ENCODE results near the gene P3H3.

Gene P3H3

GRCh38 chr12:6809056-6809455 is 19.2 kb upstream of the P3H3 start:
- TF ChIP-seq CREB1 (IDR thresholded peaks at IDR 0.05; ENCODE audit: low read depth) (no peak), CEBPB (IDR thresholded peaks at IDR 0.05) (0 out of 2 replicates have a peak, but pooled peaks have one; percentile 6)

GRCh38 chr12:6810758-6811157 is 17.4 kb upstream of the P3H3 start:
- TF ChIP-seq ZBTB7A (IDR thresholded peaks at IDR 0.05; ENCODE audit: low read depth) (no peak), CREB1 (IDR thresholded peaks at IDR 0.05; ENCODE audit: low read depth) (no peak), MAX (IDR thresholded peaks at IDR 0.05) (no peak), EP300 (IDR thresholded peaks at IDR 0.05; ENCODE audit: borderline replicate concordance) (no peak), TAF1 (IDR thresholded peaks at IDR 0.05; ENCODE audit: low read depth) (no peak), FOXM1 (IDR thresholded peaks at IDR 0.05; ENCODE audit: borderline replicate concordance, low read depth) (no peak), EGR1 (IDR thresholded peaks at IDR 0.05) (no peak), CEBPB (IDR thresholded peaks at IDR 0.05) (no peak), TCF12 (IDR thresholded peaks at IDR 0.05; ENCODE audit: low read depth) (no peak), NFIC (IDR thresholded peaks at IDR 0.05) (no peak), YY1 (IDR thresholded peaks at IDR 0.05; ENCODE audit: low read depth) (no peak), RAD21 (IDR thresholded peaks at IDR 0.05; ENCODE audit: low read depth) (no peak), TEAD4 (IDR thresholded peaks at IDR 0.05) (no peak), USF1 (IDR thresholded peaks at IDR 0.05) (no peak), REST (IDR thresholded peaks at IDR 0.05; ENCODE audit: low read depth) (no peak)

- TF ChIP-seq ZBTB7A (IDR thresholded peaks at IDR 0.05; ENCODE audit: low read depth) (no peak), TEAD4 (IDR thresholded peaks at IDR 0.05) (no peak), TCF12 (IDR thresholded peaks at IDR 0.05; ENCODE audit: low read depth) (no peak), YY1 (IDR thresholded peaks at IDR 0.05; ENCODE audit: low read depth) (no peak), USF1 (IDR thresholded peaks at IDR 0.05) (no peak), RAD21 (IDR thresholded peaks at IDR 0.05; ENCODE audit: low read depth) (no peak), CREB1 (IDR thresholded peaks at IDR 0.05; ENCODE audit: low read depth) (no peak), REST (IDR thresholded peaks at IDR 0.05; ENCODE audit: low read depth) (no peak), EGR1 (IDR thresholded peaks at IDR 0.05) (no peak), CEBPB (IDR thresholded peaks at IDR 0.05) (no peak), FOXM1 (IDR thresholded peaks at IDR 0.05; ENCODE audit: borderline replicate concordance, low read depth) (no peak), NFIC (IDR thresholded peaks at IDR 0.05) (no peak), TAF1 (IDR thresholded peaks at IDR 0.05; ENCODE audit: low read depth) (no peak), MAX (IDR thresholded peaks at IDR 0.05) (no peak), EP300 (IDR thresholded peaks at IDR 0.05; ENCODE audit: borderline replicate concordance) (no peak)
These were observed 14.8 kb upstream of the P3H3 start for GRCh38 chr12:6813363-6813762.

- TF ChIP-seq FOXM1 (IDR thresholded peaks at IDR 0.05; ENCODE audit: borderline replicate concordance, low read depth) (no peak), EP300 (IDR thresholded peaks at IDR 0.05; ENCODE audit: borderline replicate concordance) (no peak), CREB1 (IDR thresholded peaks at IDR 0.05; ENCODE audit: low read depth) (no peak), EGR1 (IDR thresholded peaks at IDR 0.05) (no peak), YY1 (IDR thresholded peaks at IDR 0.05; ENCODE audit: low read depth) (no peak), MAX (IDR thresholded peaks at IDR 0.05) (no peak), RAD21 (IDR thresholded peaks at IDR 0.05; ENCODE audit: low read depth) (no peak), CEBPB (IDR thresholded peaks at IDR 0.05) (no peak), USF1 (IDR thresholded peaks at IDR 0.05) (no peak), TCF12 (IDR thresholded peaks at IDR 0.05; ENCODE audit: low read depth) (no peak), NFIC (IDR thresholded peaks at IDR 0.05) (no peak), TAF1 (IDR thresholded peaks at IDR 0.05; ENCODE audit: low read depth) (no peak), TEAD4 (IDR thresholded peaks at IDR 0.05) (no peak), REST (IDR thresholded peaks at IDR 0.05; ENCODE audit: low read depth) (no peak), ZBTB7A (IDR thresholded peaks at IDR 0.05; ENCODE audit: low read depth) (no peak)
These were observed 11.6 kb upstream of the P3H3 start for GRCh38 chr12:6816598-6816997.
